GM19099 (cell line): ENCODE measurements around the gene GABRD.

Experiments used
- POLR2A ChIP-seq: IDR thresholded peaks from 3 replicates; pipeline ENCODE4 v1.6.1; 2011; ENCODE audit warnings: low read depth; ENCODE audit not compliant: insufficient read length; ENCODE audit errors: extremely low read depth

GABRD gene

DNA sequence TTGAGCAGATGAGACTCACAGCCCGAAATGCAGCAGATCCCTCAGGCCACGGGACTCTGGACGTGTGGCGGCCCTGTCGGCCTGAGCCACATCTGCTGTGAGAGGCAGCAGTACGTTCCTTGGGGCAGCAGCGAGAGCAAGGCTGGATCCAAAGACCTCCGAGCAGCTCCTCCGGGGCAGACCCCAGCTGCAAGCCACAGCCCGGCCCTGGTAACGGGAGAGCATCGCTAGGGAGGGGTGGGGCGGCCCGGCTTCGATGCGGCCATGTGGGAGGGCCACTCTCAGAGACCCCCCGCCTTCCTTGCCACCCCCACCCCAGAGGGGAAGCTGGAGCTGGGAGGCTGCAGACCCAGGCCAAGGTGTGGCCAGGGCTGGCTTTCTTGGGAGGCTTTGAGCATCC is 48.8 kb downstream of the GABRD start:
- TF ChIP-seq POLR2A = no peak

GRCh38 chr1:2068951-2069350 is 49.8 kb downstream of the GABRD start:
- no peak for TF ChIP-seq POLR2A

DNA sequence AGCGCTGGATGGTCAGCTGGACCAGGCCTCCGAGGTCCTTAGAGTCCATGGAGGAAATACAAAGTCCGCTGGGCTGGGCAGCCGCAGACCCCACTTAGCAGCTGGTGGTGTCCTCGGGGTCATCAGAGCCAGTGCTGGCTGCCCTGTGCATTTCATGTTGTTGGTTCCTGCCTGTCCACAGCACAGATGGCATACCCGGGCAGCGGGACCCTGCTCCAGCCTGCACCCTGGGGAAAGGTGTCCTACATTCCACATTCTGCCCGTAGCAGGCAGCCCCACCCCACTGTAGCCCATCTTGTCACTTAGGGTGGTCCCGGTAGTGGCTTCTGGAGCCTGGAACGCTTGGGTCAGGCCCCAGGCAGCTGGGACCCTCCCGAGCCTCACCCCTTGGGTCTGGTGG is 50.9 kb downstream of the GABRD start:
- no peak for TF ChIP-seq POLR2A

GRCh38 chr1:2070800-2071530 is 51.8 kb downstream of the GABRD start:
- no peak for TF ChIP-seq POLR2A

- TF ChIP-seq POLR2A = no peak
These were observed 53.1 kb downstream of the GABRD start for GRCh38 chr1:2072109-2072806.

DNA sequence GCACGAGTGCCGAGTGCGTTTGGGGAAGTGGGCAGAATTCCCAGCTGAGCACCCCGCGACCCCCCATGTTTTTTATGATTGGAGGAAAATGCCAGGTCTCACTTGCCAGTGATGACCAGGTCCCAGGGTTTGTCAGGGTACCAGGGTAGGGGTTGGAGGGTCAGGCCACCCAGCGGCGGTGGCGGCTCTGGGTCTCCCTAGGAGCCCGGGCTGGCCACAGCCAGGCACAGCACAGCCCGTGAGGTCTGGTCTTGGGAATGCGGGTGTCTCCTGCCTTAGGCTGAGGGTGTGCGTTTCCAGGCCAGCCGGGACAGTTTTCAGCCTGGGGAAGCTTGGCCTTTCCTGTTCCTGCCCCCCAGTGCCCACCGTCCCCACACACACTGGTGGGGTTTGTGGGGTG is 53.7 kb downstream of the GABRD start:
- no peak for TF ChIP-seq POLR2A

DNA sequence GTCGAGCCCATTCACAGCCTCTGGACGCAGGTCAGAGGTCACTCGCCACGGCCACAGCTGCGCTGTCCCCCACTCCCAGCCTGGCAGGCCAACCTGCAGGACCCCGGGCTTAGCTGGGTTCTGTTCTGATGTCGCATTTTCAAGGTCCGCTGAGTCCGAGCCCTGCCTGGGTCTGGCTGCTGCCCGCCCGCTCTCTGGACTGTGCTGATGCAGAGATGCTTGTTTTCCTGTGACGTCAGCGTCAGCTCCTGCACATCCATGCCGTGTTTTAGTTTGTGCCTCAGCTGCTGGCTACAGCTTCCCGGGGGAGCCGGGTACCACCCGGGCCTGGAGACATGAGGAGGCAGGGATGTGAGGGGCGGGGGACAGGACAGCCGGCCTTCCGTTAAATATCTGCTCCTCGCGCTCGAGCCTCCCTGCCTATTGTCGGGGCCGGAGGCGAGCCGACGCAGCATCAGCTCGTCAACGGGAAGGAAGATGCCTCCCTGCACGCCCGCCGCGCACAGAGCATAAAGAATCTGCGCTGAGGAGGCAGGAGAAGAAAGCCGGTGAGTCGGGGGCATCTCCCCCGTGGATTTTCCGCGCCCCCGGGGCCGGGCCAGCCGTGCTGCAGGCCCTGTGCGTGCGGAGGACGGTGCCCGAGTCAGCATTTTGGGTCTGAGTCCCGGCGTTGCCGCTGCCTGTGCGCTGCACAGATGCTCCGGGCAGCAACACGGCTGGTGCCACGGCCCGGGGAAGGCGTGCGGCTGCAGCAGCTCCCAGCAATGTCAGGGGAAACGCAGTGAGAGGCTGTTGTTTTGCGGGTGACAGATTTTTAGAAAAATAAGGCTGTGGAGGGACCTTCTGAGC is 54.5 kb downstream of the GABRD start:
- TF ChIP-seq POLR2A = no peak

DNA sequence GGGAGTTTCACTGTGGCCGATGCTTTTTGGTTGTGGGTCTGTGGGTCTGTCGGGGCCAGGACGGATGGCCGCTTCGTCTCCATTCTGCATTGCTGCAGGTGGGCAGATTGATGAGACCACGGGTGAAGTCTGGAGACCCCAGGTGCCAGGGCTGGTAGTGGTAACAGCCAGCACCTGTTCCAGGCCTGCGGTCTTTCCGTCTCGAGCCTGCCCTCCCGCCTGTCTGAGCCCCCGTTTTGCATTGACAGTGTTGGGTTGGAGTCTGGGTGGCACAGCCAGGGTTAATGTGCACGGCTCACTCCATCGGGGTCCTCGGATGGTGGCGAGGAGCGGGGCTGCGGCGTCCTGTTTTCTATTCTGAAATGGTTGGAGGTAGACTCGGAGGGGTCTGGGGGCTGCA is 55.3 kb downstream of the GABRD start:
- TF ChIP-seq POLR2A = no peak

GRCh38 chr1:2074944-2075740 is 56.0 kb downstream of the GABRD start:
- TF ChIP-seq POLR2A = no peak

GRCh38 chr1:2076826-2077225 is 57.7 kb downstream of the GABRD start:
- no peak for TF ChIP-seq POLR2A

- no peak for TF ChIP-seq POLR2A
These were observed 59.0 kb downstream of the GABRD start for GRCh38 chr1:2078170-2078569.

- TF ChIP-seq POLR2A = no peak
These were observed 60.4 kb downstream of the GABRD start for GRCh38 chr1:2079396-2080085.

GRCh38 chr1:2080140-2080539 is 61.0 kb downstream of the GABRD start:
- no peak for TF ChIP-seq POLR2A
